GM23248 (cell line): Measurements from ENCODE around the gene ARID5B. TPM values are rescaled to one million over a fixed set of nuclear protein-coding genes. Genes with fewer than 3 reads are reported as not detected.
"Not testable (repeated sequence)": the region's sequence is repeated elsewhere in the genome, so short reads cannot be mapped to it uniquely, and the experiment has no call there.

Source experiments
- DNase-seq: peaks from one replicate; pipeline ENCODE4 v3.0.0-alpha.2; 2015
- H2AFZ ChIP-seq: fragments of 200-600 bp; sonication (generic); 2 replicates; pipeline ENCODE4 v1.6.1; 2016; ENCODE audit warnings: antibody characterized with exemption
- H3F3A ChIP-seq: fragments of 200-600 bp; sonication (generic); 2 replicates; pipeline ENCODE4 v1.6.1; 2016; ENCODE audit warnings: mild to moderate bottlenecking, antibody characterized with exemption, mixed run types; ENCODE audit not compliant: insufficient read depth
- H3K27ac ChIP-seq: fragments of 200-600 bp; sonication (generic); 2 replicates; pipeline ENCODE4 v1.5.1; 2016; ENCODE audit warnings: mild to moderate bottlenecking
- H3K27me3 ChIP-seq: fragments of 200-600 bp; sonication (generic); replicated peaks from 2 replicates; pipeline ENCODE4 v1.6.1; 2016; ENCODE audit warnings: mild to moderate bottlenecking; ENCODE audit not compliant: insufficient read depth
- H3K36me3 ChIP-seq: fragments of 200-600 bp; sonication (generic); 2 replicates; pipeline ENCODE4 v1.6.1; 2016; ENCODE audit warnings: low read depth, mild to moderate bottlenecking
- H3K4me1 ChIP-seq: fragments of 200-600 bp; sonication (generic); 2 replicates; pipeline ENCODE4 v1.6.1; 2016; ENCODE audit warnings: mild to moderate bottlenecking; ENCODE audit not compliant: insufficient read depth
- H3K4me2 ChIP-seq: fragments of 200-600 bp; sonication (generic); one replicate; pipeline ENCODE4 v1.6.1; 2016; ENCODE audit warnings: mild to moderate bottlenecking; ENCODE audit not compliant: unreplicated experiment
- H3K4me3 ChIP-seq: fragments of 200-600 bp; sonication (generic); 2 replicates; pipeline ENCODE4 v1.5.1; 2016; ENCODE audit warnings: mild to moderate bottlenecking
- H3K79me2 ChIP-seq: fragments of 200-600 bp; sonication (generic); 2 replicates; pipeline ENCODE4 v1.6.1; 2016; ENCODE audit warnings: mild to moderate bottlenecking; ENCODE audit not compliant: insufficient read depth
- H3K9ac ChIP-seq: fragments of 200-600 bp; sonication (generic); 2 replicates; pipeline ENCODE4 v1.6.1; 2016; ENCODE audit warnings: mild to moderate bottlenecking
- H3K9me2 ChIP-seq: fragments of 200-600 bp; sonication (generic); 2 replicates; pipeline ENCODE4 v1.6.1; 2016; ENCODE audit warnings: mixed run types, mild to moderate bottlenecking, moderate library complexity; ENCODE audit not compliant: insufficient read depth
- H3K9me3 ChIP-seq: fragments of 200-600 bp; sonication (generic); one replicate; pipeline ENCODE4 v1.6.1; 2017; ENCODE audit warnings: low read depth
- H4K20me1 ChIP-seq: fragments of 200-600 bp; sonication (generic); 2 replicates; pipeline ENCODE4 v1.6.0; 2016; ENCODE audit not compliant: insufficient read depth
- EZH2 ChIP-seq: fragments of 200-600 bp; sonication (generic); IDR thresholded peaks from 2 replicates; pipeline ENCODE4 v1.6.1; 2018; ENCODE audit warnings: antibody characterized with exemption, mild to moderate bottlenecking; ENCODE audit not compliant: insufficient read depth, poor library complexity, severe bottlenecking
- EZH2phosphoT487 ChIP-seq: fragments of 200-600 bp; sonication (generic); IDR thresholded peaks from 2 replicates; pipeline ENCODE4 v1.6.1; 2018; ENCODE audit warnings: antibody characterized with exemption, moderate library complexity, mild to moderate bottlenecking, low read depth; ENCODE audit not compliant: insufficient read depth
- WGBS, 2 experiments: methylation state at CpG; one replicate each; pipeline ENCODE4 v1.1.6; 2015 to 2017; ENCODE audit warnings: low lambda C conversion rate in 2 of 2, low coverage in 1 of 2; ENCODE audit errors: missing lambda C conversion rate in 2 of 2; 5-methylcytosine and 5-hydroxymethylcytosine counted together
- in situ Hi-C: fragments of 300-500 bp; cut with MboI; formaldehyde crosslinking; loops from 2 replicates; pipeline ENCODE4 v1.15.0; 2020
- polyA plus RNA-seq: library from polyadenylated mRNA; unstranded; fragments of >200 nt; fragmentation: Nextera tagmentation; extraction: Ambion mirVana; gene quantifications from 2 replicates; pipeline ENCODE4 v1.2.1, GENCODE V29; 2016
- total RNA-seq: library from RNA; depleted of rRNA; stranded (reverse); fragments of >200 nt; shearing (Covaris generic); gene quantifications from 2 replicates; pipeline ENCODE4 v1.2.3, GENCODE V29; 2014

The ARID5B gene
- total and polyA plus RNA-seq, 2 experiments from 2014 or later = 56.7 to 78.8 TPM

DNA sequence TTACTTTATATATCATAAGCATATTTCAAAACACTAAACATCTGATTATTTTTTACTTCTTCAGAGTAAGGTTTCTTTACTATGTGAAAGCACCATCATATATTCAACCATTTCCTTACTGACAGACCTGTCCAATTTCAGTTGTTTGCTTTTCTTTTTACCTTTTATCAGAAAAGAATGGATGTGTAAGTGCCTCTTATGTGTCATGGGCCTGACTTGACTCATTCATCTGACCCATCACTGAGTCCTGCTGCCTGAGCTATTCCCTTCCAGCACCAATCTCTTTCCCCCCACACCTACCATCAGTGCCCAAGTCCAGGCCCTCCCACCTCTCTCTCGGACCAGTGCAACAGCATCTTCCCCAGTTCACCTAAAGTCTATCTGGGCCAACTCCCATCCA, 41.7 kb upstream of the ARID5B start:
- no peaks in the 10 kb centered on the region for H3F3A ChIP-seq
- WGBS, 2 experiments = 88 to 100% methylated on average over 1 of the region's 1 CpG
- no peak overlapping the region for H3K4me2 ChIP-seq
- H3K36me3 ChIP-seq = no peaks in the 10 kb centered on the region
- H3K9ac ChIP-seq = no peak overlapping the region
- H3K4me3 ChIP-seq = no peak overlapping the region
- H4K20me1 ChIP-seq = no peaks in the 10 kb centered on the region
- no peaks in the 10 kb centered on the region for H3K9me3 ChIP-seq
- peaks cover 6% of the 10 kb centered on the region; the same call in 1 of the 2 replicates for H3K4me1 ChIP-seq
- in situ Hi-C loops = no loop called here
- no peak overlapping the region for H3K27ac ChIP-seq
- no peaks in the 10 kb centered on the region for H3K9me2 ChIP-seq
- H2AFZ ChIP-seq = no peak overlapping the region
- no peaks in the 10 kb centered on the region for H3K27me3 ChIP-seq
- no peak for TF ChIP-seq EZH2phosphoT487
- no peak for TF ChIP-seq EZH2
- no peaks in the 10 kb centered on the region for H3K79me2 ChIP-seq
- DNase-seq = no peak

DNA sequence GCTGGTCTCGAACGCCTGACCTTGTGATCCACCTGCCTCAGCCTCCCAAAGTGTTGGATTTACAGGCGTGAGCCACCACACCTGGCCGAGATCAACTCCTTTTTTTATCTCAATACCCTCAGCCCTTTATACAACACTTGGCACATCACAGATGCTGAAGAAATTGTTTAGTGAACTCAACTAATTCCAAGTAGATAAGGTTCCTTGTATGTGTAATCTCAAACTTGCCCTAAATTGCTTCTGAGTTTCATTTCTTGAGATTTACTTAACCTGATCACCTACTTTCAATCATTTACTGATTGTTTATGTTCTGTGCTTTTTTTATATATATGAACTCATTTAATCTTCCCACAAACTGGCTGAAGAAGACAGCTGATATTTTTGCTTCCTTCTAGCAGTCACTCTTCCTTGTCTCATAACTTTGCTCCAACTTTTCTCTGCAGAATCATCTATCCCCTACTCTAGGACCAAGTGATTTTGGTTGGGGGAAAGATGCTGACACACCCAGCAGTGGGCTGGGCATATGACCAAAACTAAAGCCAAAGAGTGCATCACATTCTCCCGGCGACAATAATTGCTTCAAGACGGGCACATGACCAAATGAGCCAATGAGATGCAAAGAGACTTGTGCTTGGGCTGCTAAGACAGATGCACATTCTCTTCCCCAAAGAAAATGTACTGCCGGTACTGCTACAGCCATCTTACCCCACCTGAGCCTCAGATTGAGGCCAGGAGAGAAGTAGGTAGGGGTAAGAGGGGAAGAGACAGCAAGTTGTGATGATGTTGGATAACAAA, 40.3 kb upstream of the ARID5B start:
- 59 to 61% methylated on average over 8 of the region's 8 CpGs for WGBS, 2 experiments
- H2AFZ ChIP-seq = no peak overlapping the region
- no peak for DNase-seq
- no peaks in the 10 kb centered on the region for H4K20me1 ChIP-seq
- no peaks in the 10 kb centered on the region for H3K36me3 ChIP-seq
- H3K27me3 ChIP-seq = no peaks in the 10 kb centered on the region
- no peaks in the 10 kb centered on the region for H3K9me2 ChIP-seq
- no peak overlapping the region for H3K4me2 ChIP-seq
- H3K27ac ChIP-seq = no peak overlapping the region
- no peaks in the 10 kb centered on the region for H3F3A ChIP-seq
- no peak overlapping the region for H3K4me3 ChIP-seq
- in situ Hi-C loops = no loop called here
- peaks cover 6% of the 10 kb centered on the region; the same call in 1 of the 2 replicates for H3K4me1 ChIP-seq
- TF ChIP-seq EZH2 = no peak
- TF ChIP-seq EZH2phosphoT487 = no peak
- H3K9ac ChIP-seq = no peak overlapping the region
- no peaks in the 10 kb centered on the region for H3K79me2 ChIP-seq
- no peaks in the 10 kb centered on the region for H3K9me3 ChIP-seq

DNA sequence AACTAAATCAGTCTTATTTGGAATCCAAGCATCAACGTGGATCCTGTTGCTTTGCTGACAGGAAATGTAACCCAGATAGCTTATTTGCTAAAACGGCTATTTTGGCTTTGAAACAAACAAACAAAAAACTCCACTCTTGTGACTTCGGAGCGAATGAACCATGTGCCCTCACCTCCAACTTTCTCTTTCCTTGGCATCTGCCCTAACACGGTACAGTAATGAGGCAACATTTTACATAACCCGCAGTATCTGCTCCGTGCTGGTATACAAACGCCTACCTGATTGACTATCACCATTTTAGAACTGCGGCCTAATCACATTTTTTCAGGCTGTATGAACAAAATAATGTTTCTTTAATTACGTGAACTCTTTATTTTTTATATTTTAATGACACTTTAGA, 37.5 kb upstream of the ARID5B start:
- Histone ChIP-seq H3F3A (no peaks in the 10 kb centered on the region), H3K36me3 (no peaks in the 10 kb centered on the region), H3K4me2 (no peak overlapping the region), H3K27ac (no peak overlapping the region), H3K27me3 (no peaks in the 10 kb centered on the region), H3K9ac (no peak overlapping the region), H3K4me1 (no peaks in the 10 kb centered on the region), H3K9me3 (no peaks in the 10 kb centered on the region), H4K20me1 (no peaks in the 10 kb centered on the region), H3K9me2 (no peaks in the 10 kb centered on the region), H3K4me3 (no peak overlapping the region), H3K79me2 (no peaks in the 10 kb centered on the region), H2AFZ (no peak overlapping the region)
- TF ChIP-seq EZH2phosphoT487 = no peak
- no peak for TF ChIP-seq EZH2
- 79 to 82% methylated on average over 10 of the region's 10 CpGs for whole genome bisulfite sequencing, 2 experiments
- DNase-seq = no peak
- in situ Hi-C loops = no loop called here

DNA sequence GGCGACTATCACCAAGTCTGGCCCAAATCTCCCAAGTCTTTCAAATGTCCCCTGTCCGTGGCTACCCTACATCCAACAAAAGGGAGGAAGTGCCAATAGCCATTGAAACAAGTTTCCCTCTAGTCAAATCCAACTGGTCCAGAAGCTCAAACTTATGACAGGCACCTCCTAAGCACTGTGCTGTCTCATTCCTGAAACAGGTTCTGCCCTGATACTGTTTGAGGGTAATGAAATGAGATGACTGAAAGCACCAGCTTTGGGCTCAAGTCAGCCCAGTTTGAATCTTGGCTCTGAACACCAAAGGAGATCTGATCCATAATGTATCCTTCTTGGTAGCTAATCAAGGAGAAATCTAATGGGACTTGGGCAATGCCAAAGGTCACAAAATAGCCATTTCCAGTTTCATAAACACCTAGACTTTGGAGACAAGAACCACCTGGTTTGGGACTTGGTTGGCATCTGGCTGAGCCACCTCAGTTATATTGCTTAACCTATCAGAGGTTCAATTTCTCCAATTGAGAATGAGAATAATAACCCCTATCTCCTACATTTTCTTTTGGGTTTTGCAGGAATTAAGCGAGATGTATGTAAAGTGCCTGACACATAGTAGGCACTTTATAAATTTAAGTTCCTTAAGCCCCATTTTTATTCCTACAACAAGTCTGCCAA, 34.7 kb upstream of the ARID5B start:
- no peaks in the 10 kb centered on the region for H3K36me3 ChIP-seq
- no peaks in the 10 kb centered on the region for H3K9me2 ChIP-seq
- H3K9ac ChIP-seq = no peak overlapping the region
- peak overlapping the region; percentile 42; the same call in 1 of the 2 replicates for H2AFZ ChIP-seq
- H3K4me2 ChIP-seq = no peak overlapping the region
- 0 out of 2 replicates have a peak overlapping the region, but pooled peaks have one; percentile 50 for H3K4me3 ChIP-seq
- peaks cover 13% of the 10 kb centered on the region for H3K4me1 ChIP-seq
- no peak for DNase-seq
- H3K27ac ChIP-seq = no peak overlapping the region
- WGBS, 2 experiments = 81% methylated on average over 3 of the region's 3 CpGs
- no peaks in the 10 kb centered on the region for H3K9me3 ChIP-seq
- H3F3A ChIP-seq = peaks cover 5% of the 10 kb centered on the region; the same call in 1 of the 2 replicates
- in situ Hi-C loops = no loop called here
- TF ChIP-seq EZH2phosphoT487 = no peak
- TF ChIP-seq EZH2 = no peak
- H4K20me1 ChIP-seq = no peaks in the 10 kb centered on the region
- no peaks in the 10 kb centered on the region for H3K79me2 ChIP-seq
- no peaks in the 10 kb centered on the region for H3K27me3 ChIP-seq

DNA sequence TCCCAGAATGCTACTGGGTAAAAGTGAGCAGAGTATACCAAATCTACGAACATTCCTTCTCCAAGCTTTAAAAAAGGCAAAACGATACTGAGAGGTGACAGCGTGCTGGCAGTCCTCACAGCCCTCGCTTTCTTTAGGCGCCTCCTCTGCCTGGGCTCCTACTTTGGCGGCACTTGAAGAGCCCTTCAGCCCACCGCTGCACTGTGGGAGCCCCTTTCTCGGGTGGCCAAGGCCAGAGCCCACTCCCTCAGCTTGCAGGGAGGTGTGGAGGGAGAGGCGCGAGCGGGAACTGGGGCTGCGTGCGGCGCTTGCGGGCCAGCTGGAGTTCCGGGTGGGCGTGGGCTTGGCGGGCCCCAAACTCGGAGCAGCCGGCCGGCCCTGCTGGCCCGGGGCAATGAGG, 34.1 kb upstream of the ARID5B start:
- 32 to 45% methylated on average over 22 of the region's 22 CpGs for WGBS, 2 experiments
- H3K9me2 ChIP-seq, DNase-seq, H3K27ac ChIP-seq, H3K79me2 ChIP-seq, H3K9me3 ChIP-seq, H3F3A ChIP-seq, H4K20me1 ChIP-seq, H3K27me3 ChIP-seq, H3K36me3 ChIP-seq, in situ Hi-C loops, H3K4me2 ChIP-seq: not testable (repeated sequence)
- H3K4me1 ChIP-seq = peaks cover 13% of the 10 kb centered on the region
- H2AFZ ChIP-seq = peak overlapping the region; percentile 42
- H3K9ac ChIP-seq = 0 out of 2 replicates have a peak overlapping the region, but pooled peaks have one; percentile 25
- H3K4me3 ChIP-seq = peak overlapping the region; percentile 50; the same call in 1 of the 2 replicates

DNA sequence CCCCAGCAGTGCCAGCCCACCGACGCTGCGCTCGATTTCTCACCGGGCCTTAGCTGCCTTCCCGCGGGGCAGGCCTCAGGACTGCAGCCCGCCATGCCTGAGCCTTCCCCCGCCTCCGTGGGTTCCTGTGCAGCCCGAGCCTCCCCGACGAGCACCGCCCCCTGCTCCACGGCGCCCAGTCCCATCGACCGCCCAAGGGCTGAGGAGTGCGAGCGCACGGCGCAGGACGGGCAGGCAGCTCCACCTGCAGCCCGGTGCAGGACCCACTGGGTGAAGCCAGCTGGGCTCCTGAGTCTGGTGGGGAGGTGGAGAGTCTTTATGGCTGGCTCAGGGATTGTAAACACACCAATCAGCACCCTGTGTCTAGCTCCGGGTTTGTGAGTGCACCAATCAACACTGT, 33.7 kb upstream of the ARID5B start:
- H3K9me2 ChIP-seq, H3K9me3 ChIP-seq, H3K4me2 ChIP-seq, in situ Hi-C loops, H3F3A ChIP-seq, H4K20me1 ChIP-seq, H3K36me3 ChIP-seq, H3K9ac ChIP-seq, H3K79me2 ChIP-seq, H3K27me3 ChIP-seq, H3K27ac ChIP-seq, DNase-seq: not testable (repeated sequence)
- 42% methylated on average over 17 to 20 of the region's 25 CpGs for WGBS, 2 experiments
- Histone ChIP-seq H3K4me1 (peaks cover 13% of the 10 kb centered on the region), H3K4me3 (peak overlapping the region; percentile 27; the same call in 1 of the 2 replicates), H2AFZ (peak overlapping the region; percentile 42)
